Right atrium auricular region (tissue), 2 donors: ENCODE data around the gene PIGM. TPM values are rescaled to one million over a fixed set of nuclear protein-coding genes. Genes with fewer than 3 reads are reported as not detected.

Experiments used
- DNase-seq: peaks from one replicate; pipeline ENCODE4 v3.0.0-alpha.2; 2019; ENCODE audit warnings: low spot score
- H3K27ac ChIP-seq, 2 donors: fragments of 200-600 bp; sonication (generic); 1 replicate in 1 of 2; 2 replicates in 1 of 2; pipeline ENCODE4 v1.5.1; 2016 to 2019
- H3K27me3 ChIP-seq, 2 donors: fragments of 200-600 bp; sonication (generic); one replicate each; pipeline versions ENCODE4 v1.5.1 to v1.6.0; 2017 to 2019
- H3K36me3 ChIP-seq: fragments of 200-600 bp; sonication (generic); one replicate; pipeline ENCODE4 v1.5.1; 2016
- H3K4me1 ChIP-seq, 2 donors: fragments of 200-600 bp; sonication (generic); one replicate each; pipeline versions ENCODE4 v1.5.1 to v1.6.0; 2017 to 2019
- H3K4me3 ChIP-seq, 2 donors: fragments of 200-600 bp; sonication (generic); 1 replicate in 1 of 2; 2 replicates in 1 of 2; pipeline ENCODE4 v1.5.1; 2017 to 2019; ENCODE audit warnings: mild to moderate bottlenecking in 1 of 2, moderate library complexity in 1 of 2
- H3K9me3 ChIP-seq, 2 donors: fragments of 200-600 bp; sonication (generic); one replicate each; pipeline ENCODE4 v1.5.1; 2019
- CTCF ChIP-seq, 2 donors: fragments of 200-600 bp; sonication (generic); IDR thresholded peaks; one replicate each; pipeline ENCODE4 v1.5.1; 2019; ENCODE audit warnings: antibody characterized with exemption in 2 of 2
- total RNA-seq, 2 donors: library from RNA; depleted of rRNA; stranded (reverse); fragments of >200 nt; gene quantifications; one replicate each; pipeline ENCODE4 v1.1.0, GENCODE V29; 2016

The PIGM gene
- total RNA-seq, 2 donors from 2014 or later, result 2.4 to 3.2 TPM

- Histone ChIP-seq H3K9me3 (no peaks in the 10 kb centered on the region), H3K27ac (peak overlapping the region in 1 of 2 donors; percentile 53), H3K4me3 (no peak overlapping the region), H3K4me1 (peaks cover 0 to 17% of the 10 kb centered on the region in 2 donors), H3K36me3 (no peaks in the 10 kb centered on the region), H3K27me3 (no peaks in the 10 kb centered on the region)
- no peak for DNase-seq
- no peak for TF ChIP-seq CTCF (IDR thresholded peaks at IDR 0.05)
Measured at GRCh38 chr1:160024195-160024905, 7.4 kb downstream of the PIGM start.

- Histone ChIP-seq H3K4me3 (no peak overlapping the region), H3K27me3 (no peaks in the 10 kb centered on the region), H3K9me3 (no peaks in the 10 kb centered on the region), H3K4me1 (peaks cover 0 to 17% of the 10 kb centered on the region in 2 donors), H3K27ac (no peak overlapping the region), H3K36me3 (no peaks in the 10 kb centered on the region)
- DNase-seq, result no peak
- no peak for TF ChIP-seq CTCF (IDR thresholded peaks at IDR 0.05)
Measured at GRCh38 chr1:160022330-160023310, 9.2 kb downstream of the PIGM start.

GRCh38 chr1:160021376-160022074 lies 10.3 kb downstream of the PIGM start:
- DNase-seq, result no peak
- no peak for TF ChIP-seq CTCF (IDR thresholded peaks at IDR 0.05)
- Histone ChIP-seq H3K4me3 (no peak overlapping the region), H3K4me1 (peaks cover 0 to 17% of the 10 kb centered on the region in 2 donors), H3K9me3 (no peaks in the 10 kb centered on the region), H3K27me3 (no peaks in the 10 kb centered on the region), H3K36me3 (no peaks in the 10 kb centered on the region), H3K27ac (no peak overlapping the region)

- no peak overlapping the region for H3K27ac ChIP-seq
- no peak for TF ChIP-seq CTCF (IDR thresholded peaks at IDR 0.05)
- no peak overlapping the region for H3K4me3 ChIP-seq
- H3K9me3 ChIP-seq, result no peaks in the 10 kb centered on the region
- DNase-seq, result no peak
- H3K4me1 ChIP-seq, result peaks cover 0 to 17% of the 10 kb centered on the region in 2 donors
- H3K36me3 ChIP-seq, result no peaks in the 10 kb centered on the region
- no peaks in the 10 kb centered on the region for H3K27me3 ChIP-seq
Measured at GRCh38 chr1:160020196-160020595, 11.6 kb downstream of the PIGM start.

GRCh38 chr1:160018900-160019299 lies 12.9 kb downstream of the PIGM start:
- no peaks in the 10 kb centered on the region for H3K9me3 ChIP-seq
- no peak for DNase-seq
- TF ChIP-seq CTCF (IDR thresholded peaks at IDR 0.05), result no peak
- no peak overlapping the region for H3K27ac ChIP-seq
- H3K4me3 ChIP-seq, result no peak overlapping the region
- peaks cover 0 to 8% of the 10 kb centered on the region in 2 donors for H3K4me1 ChIP-seq
- no peaks in the 10 kb centered on the region for H3K27me3 ChIP-seq
- H3K36me3 ChIP-seq, result no peaks in the 10 kb centered on the region
